ENCODE results near the gene PFDN1.
A peak's percentile ranks its signal among the peaks of the same experiment; 100 is the strongest.

Gene PFDN1

DNA sequence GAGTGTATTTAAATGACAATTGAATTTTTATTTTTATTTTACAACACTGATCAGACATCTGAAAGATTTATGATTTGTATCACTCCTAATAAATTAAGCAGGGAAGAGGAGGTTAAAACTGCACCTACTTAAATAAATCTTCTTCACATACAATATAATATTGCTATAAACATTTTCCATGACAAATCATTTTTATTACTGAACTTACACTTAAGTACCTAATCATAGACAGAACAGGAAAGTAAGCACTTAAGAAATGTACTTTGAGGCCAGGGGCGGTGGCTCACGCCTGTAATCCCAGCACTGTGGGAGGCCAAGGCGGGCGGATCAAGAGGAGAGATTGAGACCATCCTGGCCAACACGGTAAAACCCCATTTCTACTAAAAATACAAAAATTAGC lies 3.8 kb downstream of the PFDN1 start:
- peaks cover 5 to 26% (median 14%) of the 10 kb centered on the region in 4 experiments for H3K4me1 ChIP-seq (ENCODE audit: control extremely low read depth in 1 of 4, control insufficient read depth in 4 of 4, insufficient read depth in 4 of 4, low read length in 3 of 4)
- DNase-seq = no peak
- no peak overlapping the region for H3K27ac ChIP-seq (ENCODE audit: insufficient read depth in 1 of 2, low read depth in 1 of 2, low read length in 2 of 2, poor library complexity in 1 of 2, severe bottlenecking in 2 of 2)
- H3K27me3 ChIP-seq (replicated peaks in 2 of 5; ENCODE audit: control insufficient read depth in 4 of 5, insufficient read depth in 5 of 5, low read length in 4 of 5) = no peaks in the 10 kb centered on the region
- WGBS (ENCODE audit: insufficient coverage) = 94% methylated on average over 2 of the region's 5 CpGs
- H3K36me3 ChIP-seq (ENCODE audit: control insufficient read depth in 4 of 4, insufficient read depth in 4 of 4, low read length in 3 of 4) = peaks cover 2 to 15% (median 9%) of the 10 kb centered on the region in 4 experiments
- no peak overlapping the region for H3K4me3 ChIP-seq (ENCODE audit: control insufficient read depth in 1 of 7, extremely low read depth in 1 of 7, insufficient read depth in 4 of 7, low read depth in 2 of 7, low read length in 6 of 7)
- ChIA-PET POLR2A (no interaction called here), CTCF (interaction anchor here (1.5 kb wide), 1 partner anchor 46 kb away, joined by 4 read pairs; no protein-coding TSS in a partner anchor)
- H3K9me3 ChIP-seq (ENCODE audit: control extremely low read depth in 1 of 5, control insufficient read depth in 4 of 5, insufficient read depth in 2 of 5, low read depth in 1 of 5, low read length in 4 of 5) = no peaks in the 10 kb centered on the region

DNA sequence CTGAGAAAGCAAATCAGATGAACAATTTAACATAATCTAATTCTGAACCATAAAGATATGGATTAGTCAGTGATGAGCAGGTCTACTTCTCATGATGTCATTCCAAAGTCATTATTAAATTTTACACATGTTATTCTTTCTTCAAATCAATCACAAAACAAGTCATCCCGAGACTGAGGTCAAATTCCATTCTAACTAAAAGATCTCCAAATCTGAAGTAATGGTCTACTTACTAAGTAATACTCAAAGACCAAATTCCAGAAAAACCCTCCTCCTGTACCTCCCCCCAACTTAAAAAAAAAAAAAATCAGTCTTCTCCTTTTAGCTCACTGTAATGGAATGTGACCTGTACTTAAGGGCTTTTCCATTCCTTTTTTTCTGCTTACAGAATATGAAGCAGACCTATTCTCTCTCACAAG lies 4.7 kb downstream of the PFDN1 start:
- DNase-seq = no peak
- Histone ChIP-seq H3K9me3 (ENCODE audit: control extremely low read depth in 1 of 5, control insufficient read depth in 4 of 5, insufficient read depth in 2 of 5, low read depth in 1 of 5, low read length in 4 of 5) (no peaks in the 10 kb centered on the region), H3K4me1 (ENCODE audit: control extremely low read depth in 1 of 4, control insufficient read depth in 4 of 4, insufficient read depth in 4 of 4, low read length in 3 of 4) (peaks cover 5 to 26% (median 10%) of the 10 kb centered on the region in 4 experiments), H3K36me3 (ENCODE audit: control insufficient read depth in 4 of 4, insufficient read depth in 4 of 4, low read length in 3 of 4) (peaks cover 2 to 15% (median 9%) of the 10 kb centered on the region in 4 experiments), H3K4me3 (ENCODE audit: control insufficient read depth in 1 of 7, extremely low read depth in 1 of 7, insufficient read depth in 4 of 7, low read depth in 2 of 7, low read length in 6 of 7) (no peak overlapping the region), H3K27ac (ENCODE audit: insufficient read depth in 1 of 2, low read depth in 1 of 2, low read length in 2 of 2, poor library complexity in 1 of 2, severe bottlenecking in 2 of 2) (no peak overlapping the region), H3K27me3 (replicated peaks in 2 of 5; ENCODE audit: control insufficient read depth in 4 of 5, insufficient read depth in 5 of 5, low read length in 4 of 5) (no peaks in the 10 kb centered on the region)
- POLR2A ChIA-PET = no interaction called here
- WGBS (ENCODE audit: insufficient coverage) = no CpG with 5 or more reads among the region's 1 CpG
- CTCF ChIA-PET = interaction anchor here (0.8 to 1.4 kb wide), 4 partner anchors 9 to 52 kb away, joined by 3 to 4 read pairs (median 3); partner anchors contain the start of gene HBEGF

DNA sequence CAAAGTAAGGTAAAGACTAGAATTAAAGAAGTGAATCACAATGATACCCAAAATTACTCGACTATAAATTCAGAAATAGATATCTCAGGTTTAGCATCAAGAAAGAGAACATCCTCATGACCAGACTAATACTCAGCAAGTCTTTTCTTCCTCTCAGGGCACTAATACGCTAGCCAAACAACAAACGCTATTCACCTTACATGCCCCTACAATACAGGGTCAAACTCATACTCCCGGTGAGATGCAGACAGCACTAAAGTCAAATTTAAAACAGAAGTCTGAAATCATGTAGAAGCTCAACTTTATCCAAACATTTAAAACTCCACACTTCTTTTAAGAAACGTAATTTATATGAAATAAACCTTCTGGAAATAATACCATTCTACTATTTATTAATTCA lies 5.6 kb downstream of the PFDN1 start:
- Histone ChIP-seq H3K36me3 (ENCODE audit: control insufficient read depth in 4 of 4, insufficient read depth in 4 of 4, low read length in 3 of 4) (peaks cover 2 to 15% (median 9%) of the 10 kb centered on the region in 4 experiments), H3K9me3 (ENCODE audit: control extremely low read depth in 1 of 5, control insufficient read depth in 4 of 5, insufficient read depth in 2 of 5, low read depth in 1 of 5, low read length in 4 of 5) (no peaks in the 10 kb centered on the region), H3K4me3 (ENCODE audit: control insufficient read depth in 1 of 7, extremely low read depth in 1 of 7, insufficient read depth in 4 of 7, low read depth in 2 of 7, low read length in 6 of 7) (no peak overlapping the region), H3K27ac (ENCODE audit: insufficient read depth in 1 of 2, low read depth in 1 of 2, low read length in 2 of 2, poor library complexity in 1 of 2, severe bottlenecking in 2 of 2) (no peak overlapping the region), H3K4me1 (ENCODE audit: control extremely low read depth in 1 of 4, control insufficient read depth in 4 of 4, insufficient read depth in 4 of 4, low read length in 3 of 4) (peaks cover 5 to 26% (median 7%) of the 10 kb centered on the region in 4 experiments), H3K27me3 (replicated peaks in 2 of 5; ENCODE audit: control insufficient read depth in 4 of 5, insufficient read depth in 5 of 5, low read length in 4 of 5) (no peaks in the 10 kb centered on the region)
- no peak for DNase-seq
- 93% methylated on average over 3 of the region's 5 CpGs for WGBS (ENCODE audit: insufficient coverage)
- ChIA-PET POLR2A (interaction anchor here (0.6 kb wide), 1 partner anchor 50 kb away, joined by 6 read pairs; no protein-coding TSS in a partner anchor), CTCF (interaction anchor here (0.8 to 1.4 kb wide), 5 partner anchors 8 to 53 kb away, joined by 3 to 4 read pairs (median 3); partner anchors contain the start of gene HBEGF)

DNA sequence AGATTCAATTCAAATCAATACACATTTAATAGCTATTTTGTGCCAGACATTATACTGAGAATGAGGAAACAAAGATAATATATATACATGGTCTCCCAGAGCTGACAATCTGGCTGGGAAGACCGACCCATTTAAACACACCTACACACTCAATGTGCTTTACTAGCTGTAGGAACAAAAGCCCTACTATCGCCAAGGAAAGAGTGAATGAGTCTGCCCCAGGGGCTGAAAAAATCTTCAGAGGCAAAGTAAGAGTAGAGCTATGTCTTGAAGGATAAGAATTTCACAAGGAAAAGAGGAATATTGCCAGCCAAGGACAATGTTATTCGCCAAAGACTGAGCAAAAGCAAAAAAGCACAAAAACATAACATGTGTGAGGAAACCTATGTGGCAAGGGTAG lies 6.6 kb downstream of the PFDN1 start:
- Histone ChIP-seq H3K4me3 (ENCODE audit: control insufficient read depth in 1 of 7, extremely low read depth in 1 of 7, insufficient read depth in 4 of 7, low read depth in 2 of 7, low read length in 6 of 7) (no peak overlapping the region), H3K4me1 (ENCODE audit: control extremely low read depth in 1 of 4, control insufficient read depth in 4 of 4, insufficient read depth in 4 of 4, low read length in 3 of 4) (peaks cover 0 to 16% (median 0%) of the 10 kb centered on the region in 4 experiments), H3K27ac (ENCODE audit: insufficient read depth in 1 of 2, low read depth in 1 of 2, low read length in 2 of 2, poor library complexity in 1 of 2, severe bottlenecking in 2 of 2) (no peak overlapping the region), H3K27me3 (replicated peaks in 2 of 5; ENCODE audit: control insufficient read depth in 4 of 5, insufficient read depth in 5 of 5, low read length in 4 of 5) (no peaks in the 10 kb centered on the region), H3K9me3 (ENCODE audit: control extremely low read depth in 1 of 5, control insufficient read depth in 4 of 5, insufficient read depth in 2 of 5, low read depth in 1 of 5, low read length in 4 of 5) (no peaks in the 10 kb centered on the region), H3K36me3 (ENCODE audit: control insufficient read depth in 4 of 4, insufficient read depth in 4 of 4, low read length in 3 of 4) (peaks cover 2 to 15% (median 10%) of the 10 kb centered on the region in 4 experiments)
- ChIA-PET POLR2A (interaction anchor here (0.7 kb wide), 1 partner anchor 36 kb away, joined by 3 read pairs; no protein-coding TSS in a partner anchor), CTCF (interaction anchor here (0.8 to 1.8 kb wide), 2 partner anchors 49 to 54 kb away, joined by 3 to 4 read pairs; partner anchors contain the start of gene HBEGF)
- no peak for DNase-seq
- WGBS (ENCODE audit: insufficient coverage) = 100% methylated on average over 1 of the region's 3 CpGs

DNA sequence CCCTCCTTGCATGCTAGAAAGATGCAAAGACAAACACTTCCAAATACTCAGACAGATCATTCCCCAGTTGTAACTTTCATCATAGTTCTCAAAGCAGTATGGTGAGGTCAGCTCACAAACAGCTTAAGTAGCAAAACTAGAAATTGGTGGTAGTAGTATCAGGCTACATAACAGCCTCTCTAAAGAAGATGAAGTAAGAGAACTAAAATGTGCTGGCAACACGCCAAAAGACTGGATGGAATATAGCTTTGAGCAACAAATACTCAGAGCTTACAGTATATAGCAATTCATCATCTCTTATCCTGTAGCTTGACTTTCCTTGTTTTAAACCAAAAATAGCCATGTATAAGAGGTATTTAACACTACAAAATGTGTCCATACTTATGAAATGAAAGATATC lies 7.5 kb downstream of the PFDN1 start:
- peaks cover 0 to 14% (median 0%) of the 10 kb centered on the region in 4 experiments for H3K4me1 ChIP-seq (ENCODE audit: control extremely low read depth in 1 of 4, control insufficient read depth in 4 of 4, insufficient read depth in 4 of 4, low read length in 3 of 4)
- ChIA-PET POLR2A (no interaction called here), CTCF (interaction anchor here (0.8 to 1.8 kb wide), 2 partner anchors 50 to 55 kb away, joined by 3 to 4 read pairs; partner anchors contain the start of gene HBEGF)
- no CpG with 5 or more reads among the region's 1 CpG for WGBS (ENCODE audit: insufficient coverage)
- no peaks in the 10 kb centered on the region for H3K9me3 ChIP-seq (ENCODE audit: control extremely low read depth in 1 of 5, control insufficient read depth in 4 of 5, insufficient read depth in 2 of 5, low read depth in 1 of 5, low read length in 4 of 5)
- DNase-seq = peak; percentile 16 to 49 (median 41)
- peaks cover 2 to 12% (median 12%) of the 10 kb centered on the region in 4 experiments for H3K36me3 ChIP-seq (ENCODE audit: control insufficient read depth in 4 of 4, insufficient read depth in 4 of 4, low read length in 3 of 4)
- H3K27me3 ChIP-seq (replicated peaks in 2 of 5; ENCODE audit: control insufficient read depth in 4 of 5, insufficient read depth in 5 of 5, low read length in 4 of 5) = no peaks in the 10 kb centered on the region
- no peak overlapping the region for H3K27ac ChIP-seq (ENCODE audit: insufficient read depth in 1 of 2, low read depth in 1 of 2, low read length in 2 of 2, poor library complexity in 1 of 2, severe bottlenecking in 2 of 2)
- no peak overlapping the region for H3K4me3 ChIP-seq (ENCODE audit: control insufficient read depth in 1 of 7, extremely low read depth in 1 of 7, insufficient read depth in 4 of 7, low read depth in 2 of 7, low read length in 6 of 7)

DNA sequence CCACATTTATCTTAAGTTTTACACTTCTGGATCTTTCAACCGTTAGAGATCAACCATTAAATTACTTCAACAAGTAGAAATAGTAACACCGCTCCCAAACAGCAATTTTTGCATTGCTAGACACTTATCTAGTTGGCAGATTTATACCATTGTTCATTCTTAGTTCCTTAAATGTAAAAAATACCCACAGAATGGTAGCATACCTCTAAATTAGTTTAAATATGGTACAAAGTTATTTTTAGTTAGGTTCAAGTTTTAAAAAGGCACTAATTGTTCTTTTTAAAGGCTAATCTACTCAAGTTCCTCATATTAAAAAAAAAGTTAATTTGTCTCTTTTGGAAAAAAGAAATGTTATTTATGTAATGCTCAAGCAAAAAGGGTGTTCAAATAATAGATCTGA lies 8.1 kb downstream of the PFDN1 start:
- H3K4me3 ChIP-seq (ENCODE audit: control insufficient read depth in 1 of 7, extremely low read depth in 1 of 7, insufficient read depth in 4 of 7, low read depth in 2 of 7, low read length in 6 of 7) = no peak overlapping the region
- no peak for DNase-seq
- CTCF ChIA-PET = no interaction called here

DNA sequence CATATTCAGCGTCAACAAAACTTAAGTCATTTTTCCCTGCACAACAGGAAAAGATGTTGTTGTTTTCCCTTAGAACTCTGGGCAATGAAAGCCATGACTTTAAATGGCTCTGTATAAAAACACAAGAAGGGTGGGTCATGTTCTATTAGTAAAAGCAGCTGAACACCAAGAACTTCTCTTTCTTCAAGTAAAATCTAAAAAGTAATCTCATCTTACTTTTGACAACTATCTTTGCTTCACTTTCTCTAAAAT lies 9.1 kb downstream of the PFDN1 start:
- Histone ChIP-seq H3K36me3 (ENCODE audit: control insufficient read depth in 4 of 4, insufficient read depth in 4 of 4, low read length in 3 of 4) (peaks cover 1 to 11% (median 6%) of the 10 kb centered on the region in 4 experiments), H3K27me3 (replicated peaks in 2 of 5; ENCODE audit: control insufficient read depth in 4 of 5, insufficient read depth in 5 of 5, low read length in 4 of 5) (no peaks in the 10 kb centered on the region), H3K27ac (ENCODE audit: insufficient read depth in 1 of 2, low read depth in 1 of 2, low read length in 2 of 2, poor library complexity in 1 of 2, severe bottlenecking in 2 of 2) (no peak overlapping the region), H3K4me1 (ENCODE audit: control extremely low read depth in 1 of 4, control insufficient read depth in 4 of 4, insufficient read depth in 4 of 4, low read length in 3 of 4) (peaks cover 0 to 14% (median 0%) of the 10 kb centered on the region in 4 experiments), H3K4me3 (ENCODE audit: control insufficient read depth in 1 of 7, extremely low read depth in 1 of 7, insufficient read depth in 4 of 7, low read depth in 2 of 7, low read length in 6 of 7) (no peak overlapping the region), H3K9me3 (ENCODE audit: control extremely low read depth in 1 of 5, control insufficient read depth in 4 of 5, insufficient read depth in 2 of 5, low read depth in 1 of 5, low read length in 4 of 5) (no peaks in the 10 kb centered on the region)
- ChIA-PET POLR2A (no interaction called here), CTCF (interaction anchor here (0.9 to 1.5 kb wide), 3 partner anchors 47 to 58 kb away, joined by 3 to 6 read pairs (median 4); partner anchors contain the start of gene HBEGF)
- no CpG with 5 or more reads among the region's 1 CpG for WGBS (ENCODE audit: insufficient coverage)
- no peak for DNase-seq

More for the DNA sequence above, 8.1 kb downstream of the PFDN1 start:
- no peaks in the 10 kb centered on the region for H3K27me3 ChIP-seq (replicated peaks in 2 of 5; ENCODE audit: control insufficient read depth in 4 of 5, insufficient read depth in 5 of 5, low read length in 4 of 5)
- no peak overlapping the region for H3K27ac ChIP-seq (ENCODE audit: insufficient read depth in 1 of 2, low read depth in 1 of 2, low read length in 2 of 2, poor library complexity in 1 of 2, severe bottlenecking in 2 of 2)
- H3K36me3 ChIP-seq (ENCODE audit: control insufficient read depth in 4 of 4, insufficient read depth in 4 of 4, low read length in 3 of 4) = peaks cover 2 to 12% (median 9%) of the 10 kb centered on the region in 4 experiments
- peaks cover 0 to 14% (median 0%) of the 10 kb centered on the region in 4 experiments for H3K4me1 ChIP-seq (ENCODE audit: control extremely low read depth in 1 of 4, control insufficient read depth in 4 of 4, insufficient read depth in 4 of 4, low read length in 3 of 4)
- no peaks in the 10 kb centered on the region for H3K9me3 ChIP-seq (ENCODE audit: control extremely low read depth in 1 of 5, control insufficient read depth in 4 of 5, insufficient read depth in 2 of 5, low read depth in 1 of 5, low read length in 4 of 5)
- WGBS (ENCODE audit: insufficient coverage) = 0% methylated on average over 1 of the region's 2 CpGs
- POLR2A ChIA-PET = no interaction called here

Measured in common myeloid progenitor, CD34-positive (primary cell).